Stimulated activated CD8-positive, alpha-beta memory T cell treated with anti-CD3 and anti-CD28 coated beads, Interleukin-7, amount 100 ng/mL, for 1 hour (primary cell): Measurements from ENCODE around the gene ZC3H18.

Experiments used
- DNase-seq, 2 donors: peaks; one replicate each; pipeline ENCODE4 v3.0.0-alpha.2; 2020; ENCODE audit warnings: low read depth in 2 of 2

Gene ZC3H18

GRCh38 chr16:88549671-88550245 lies 20.4 kb upstream of the ZC3H18 start:
- DNase-seq: no peak

- DNase-seq: no peak
Measured at GRCh38 chr16:88550246-88550661, 19.9 kb upstream of the ZC3H18 start.

- no peak for DNase-seq
Measured at GRCh38 chr16:88552166-88552565, 18.0 kb upstream of the ZC3H18 start.

GRCh38 chr16:88552815-88553214 lies 17.4 kb upstream of the ZC3H18 start:
- DNase-seq: no peak

GRCh38 chr16:88553739-88554138 lies 16.5 kb upstream of the ZC3H18 start:
- DNase-seq: no peak

- no peak for DNase-seq
Measured at GRCh38 chr16:88554711-88555264, 15.4 kb upstream of the ZC3H18 start.

GRCh38 chr16:88556294-88556988 lies 13.8 kb upstream of the ZC3H18 start:
- DNase-seq: no peak

- no peak for DNase-seq
Measured at GRCh38 chr16:88558457-88559442, 11.5 kb upstream of the ZC3H18 start.

GRCh38 chr16:88560714-88561484 lies 9.3 kb upstream of the ZC3H18 start:
- no peak for DNase-seq

GRCh38 chr16:88561485-88562359 lies 8.5 kb upstream of the ZC3H18 start:
- DNase-seq: peak; percentile 17 to 34

GRCh38 chr16:88566158-88566557 lies 4.0 kb upstream of the ZC3H18 start:
- DNase-seq: no peak

- no peak for DNase-seq
Measured at GRCh38 chr16:88568710-88569613, 1.2 kb upstream of the ZC3H18 start.

GRCh38 chr16:88569614-88569984 lies 604 bp upstream of the ZC3H18 start:
- DNase-seq: no peak

GRCh38 chr16:88570691-88571092 lies 489 bp downstream of the ZC3H18 start:
- DNase-seq: no peak

GRCh38 chr16:88575251-88575650 lies 5.0 kb downstream of the ZC3H18 start:
- no peak for DNase-seq

- DNase-seq: no peak
Measured at GRCh38 chr16:88576307-88576706, 6.1 kb downstream of the ZC3H18 start.

GRCh38 chr16:88577166-88577565 lies 7.0 kb downstream of the ZC3H18 start:
- no peak for DNase-seq

GRCh38 chr16:88578446-88579313 lies 8.5 kb downstream of the ZC3H18 start:
- DNase-seq: no peak
